ENCODE data around the gene CHRNB1. TPM values are rescaled to one million over a fixed set of nuclear protein-coding genes. Genes with fewer than 3 reads are reported as not detected.

The CHRNB1 gene
- total and polyA plus RNA-seq, 11 donors: 8.2 to 27.3 (median 11.2) TPM

DNA sequence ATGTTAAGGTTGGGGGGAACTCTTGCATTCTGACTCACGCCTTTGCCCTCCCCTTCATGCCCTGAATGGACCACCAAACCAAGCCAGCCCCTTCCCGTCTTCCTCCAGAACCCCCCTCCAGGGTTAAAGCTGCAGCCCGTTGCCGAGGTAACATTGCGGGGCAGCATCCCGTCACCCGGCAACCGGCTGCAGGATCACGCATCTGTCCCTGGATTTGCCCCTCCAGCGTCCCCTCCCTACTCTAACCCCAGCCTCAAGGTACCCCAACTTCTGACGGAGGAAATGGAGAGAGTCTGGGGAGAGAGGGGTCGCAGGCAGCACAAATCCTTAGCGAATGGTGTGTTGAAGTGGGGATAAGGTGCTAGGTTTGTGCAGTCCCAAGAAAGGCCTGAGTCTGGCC, 37.8 kb upstream of the CHRNB1 start:
- no peak for TF ChIP-seq POLR2A (IDR thresholded peaks at IDR 0.05)
- TF ChIP-seq, protein P1, sequence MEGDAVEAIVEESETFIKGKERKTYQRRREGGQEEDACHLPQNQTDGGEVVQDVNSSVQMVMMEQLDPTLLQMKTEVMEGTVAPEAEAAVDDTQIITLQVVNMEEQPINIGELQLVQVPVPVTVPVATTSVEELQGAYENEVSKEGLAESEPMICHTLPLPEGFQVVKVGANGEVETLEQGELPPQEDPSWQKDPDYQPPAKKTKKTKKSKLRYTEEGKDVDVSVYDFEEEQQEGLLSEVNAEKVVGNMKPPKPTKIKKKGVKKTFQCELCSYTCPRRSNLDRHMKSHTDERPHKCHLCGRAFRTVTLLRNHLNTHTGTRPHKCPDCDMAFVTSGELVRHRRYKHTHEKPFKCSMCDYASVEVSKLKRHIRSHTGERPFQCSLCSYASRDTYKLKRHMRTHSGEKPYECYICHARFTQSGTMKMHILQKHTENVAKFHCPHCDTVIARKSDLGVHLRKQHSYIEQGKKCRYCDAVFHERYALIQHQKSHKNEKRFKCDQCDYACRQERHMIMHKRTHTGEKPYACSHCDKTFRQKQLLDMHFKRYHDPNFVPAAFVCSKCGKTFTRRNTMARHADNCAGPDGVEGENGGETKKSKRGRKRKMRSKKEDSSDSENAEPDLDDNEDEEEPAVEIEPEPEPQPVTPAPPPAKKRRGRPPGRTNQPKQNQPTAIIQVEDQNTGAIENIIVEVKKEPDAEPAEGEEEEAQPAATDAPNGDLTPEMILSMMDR (IDR thresholded peaks at IDR 0.05): no peak
- ATAC-seq (no peak), DNase-seq (no peak)
- Histone ChIP-seq H3K9me3 (no peaks in the 10 kb centered on the region), H3K27me3 (peaks cover 0 to 5% (median 0%) of the 10 kb centered on the region in 9 donors), H3K4me1 (peaks cover 5 to 30% (median 15%) of the 10 kb centered on the region in 12 donors), H3K4me3 (no peak overlapping the region), H3K36me3 (peaks cover 0 to 16% (median 0%) of the 10 kb centered on the region in 9 donors), H3K27ac (no peak overlapping the region)
- 85 to 90% (median 87%) methylated on average over 13 of the region's 13 CpGs for WGBS, 4 donors
- intact Hi-C loops (cut with DNase I): loop anchor here in 1 of 10 donors (2.0 kb wide), 1 partner anchor 28 kb away; the partner anchor contains the start of gene TMEM102

DNA sequence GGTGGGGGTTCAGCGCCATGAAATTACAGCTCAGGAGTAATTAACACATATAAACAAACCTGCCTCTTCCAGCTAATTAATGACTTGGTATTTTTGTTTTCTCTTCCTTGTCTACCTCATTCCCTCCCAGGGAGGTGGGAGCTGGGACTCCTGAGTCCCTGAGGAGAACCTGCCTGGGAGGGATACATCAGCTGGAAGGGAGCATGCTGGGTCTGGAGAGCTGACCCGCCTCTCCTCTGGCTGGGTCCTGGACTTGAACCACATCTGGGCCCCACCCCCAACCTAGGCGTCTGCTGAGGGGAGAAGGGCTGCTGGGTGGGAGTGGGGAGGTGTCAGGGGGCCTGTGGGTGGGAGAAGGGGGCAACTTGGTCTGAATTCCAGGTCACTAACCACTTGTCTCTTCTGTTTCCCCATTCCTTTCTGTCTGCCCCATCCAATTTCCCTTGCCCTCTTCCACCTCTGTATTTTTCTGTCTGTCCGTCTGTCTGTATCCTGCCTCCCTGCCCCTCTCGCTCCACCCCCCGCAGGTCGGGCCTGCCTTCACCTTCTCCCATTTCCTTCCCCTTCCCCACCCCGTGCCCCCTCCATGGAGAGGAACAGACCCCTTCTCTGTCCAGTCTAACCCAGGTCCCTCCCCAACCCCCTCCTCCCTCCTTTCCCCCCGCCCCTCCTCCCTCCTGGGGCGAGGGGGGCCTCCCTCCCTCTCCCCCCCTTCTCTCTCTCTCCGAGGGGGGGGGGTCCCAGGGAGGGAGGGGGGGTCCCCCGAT, 37.2 kb upstream of the CHRNB1 start, which contains the start of gene NLGN2:
NLGN2 (plus strand) TSS at position 361 of the 767 bp plus-strand sequence. CDS start 411 bp downstream, outside the sequence.
- TF ChIP-seq, protein P1 (IDR thresholded peaks at IDR 0.05): no peak
- TF ChIP-seq POLR2A (IDR thresholded peaks at IDR 0.05): no peak
- H3K9me3 ChIP-seq: no peaks in the 10 kb centered on the region
- 51 to 63% (median 58%) methylated on average over 11 to 12 of the region's 12 CpGs for WGBS, 4 donors
- H3K4me3 ChIP-seq: no peak within 1 kb of the TSS
- H3K27me3 ChIP-seq: peaks cover 0 to 5% (median 0%) of the 10 kb centered on the region in 9 donors
- ATAC-seq: no peak
- no peak for DNase-seq
- intact Hi-C loops (cut with DNase I): loop anchor here in 1 of 10 donors (2.0 kb wide), 1 partner anchor 27 kb away; the partner anchor contains the start of gene TMEM102
- H3K4me1 ChIP-seq: peaks cover 4 to 24% (median 10%) of the 10 kb centered on the region in 12 donors
- H3K27ac ChIP-seq: no peak within 1 kb of the TSS
- H3K36me3 ChIP-seq: peaks cover 0 to 16% (median 0%) of the 10 kb centered on the region in 9 donors

DNA sequence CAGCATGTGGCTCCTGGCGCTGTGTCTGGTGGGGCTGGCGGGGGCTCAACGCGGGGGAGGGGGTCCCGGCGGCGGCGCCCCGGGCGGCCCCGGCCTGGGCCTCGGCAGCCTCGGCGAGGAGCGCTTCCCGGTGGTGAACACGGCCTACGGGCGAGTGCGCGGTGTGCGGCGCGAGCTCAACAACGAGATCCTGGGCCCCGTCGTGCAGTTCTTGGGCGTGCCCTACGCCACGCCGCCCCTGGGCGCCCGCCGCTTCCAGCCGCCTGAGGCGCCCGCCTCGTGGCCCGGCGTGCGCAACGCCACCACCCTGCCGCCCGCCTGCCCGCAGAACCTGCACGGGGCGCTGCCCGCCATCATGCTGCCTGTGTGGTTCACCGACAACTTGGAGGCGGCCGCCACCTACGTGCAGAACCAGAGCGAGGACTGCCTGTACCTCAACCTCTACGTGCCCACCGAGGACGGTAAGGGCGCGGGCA, 36.6 kb upstream of the CHRNB1 start:
- peaks cover 0 to 18% (median 5%) of the 10 kb centered on the region in 12 donors for H3K4me1 ChIP-seq
- H3K27me3 ChIP-seq: peaks cover 0 to 5% (median 0%) of the 10 kb centered on the region in 9 donors
- no peaks in the 10 kb centered on the region for H3K9me3 ChIP-seq
- DNase-seq (no peak), ATAC-seq (no peak)
- 64 to 79% (median 74%) methylated on average over 24 to 58 of the region's 58 CpGs for WGBS, 4 donors
- no peak for TF ChIP-seq POLR2A (IDR thresholded peaks at IDR 0.05)
- TF ChIP-seq, protein P1 (IDR thresholded peaks at IDR 0.05): no peak
- intact Hi-C loops (cut with DNase I): no loop called here
- no peak overlapping the region for H3K4me3 ChIP-seq
- peaks cover 0 to 16% (median 0%) of the 10 kb centered on the region in 9 donors for H3K36me3 ChIP-seq
- H3K27ac ChIP-seq: no peak overlapping the region

DNA sequence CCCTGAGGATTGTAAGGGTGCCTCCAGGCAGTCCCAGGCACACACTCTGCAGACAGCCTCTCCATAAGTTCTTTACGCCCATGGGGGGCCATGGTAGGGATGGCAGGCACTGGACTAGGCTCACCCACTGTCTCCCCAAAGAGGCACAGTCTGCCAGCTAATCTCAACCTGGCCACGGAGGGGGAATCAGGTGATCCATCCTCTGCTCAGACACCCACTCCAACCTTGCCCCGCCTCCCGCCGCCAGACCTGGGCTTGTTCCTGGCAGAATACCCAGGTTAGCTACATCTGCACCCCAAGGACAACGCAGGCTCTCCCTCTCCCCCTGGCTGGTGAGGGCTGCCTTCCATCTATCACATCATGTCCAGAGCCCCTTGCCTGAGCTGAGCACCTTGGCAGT, 36.0 kb upstream of the CHRNB1 start:
- Histone ChIP-seq H3K27ac (no peak overlapping the region), H3K4me3 (no peak overlapping the region), H3K4me1 (peaks cover 0 to 17% (median 5%) of the 10 kb centered on the region in 12 donors), H3K27me3 (peaks cover 0 to 5% (median 0%) of the 10 kb centered on the region in 9 donors), H3K9me3 (no peaks in the 10 kb centered on the region), H3K36me3 (peaks cover 0 to 16% (median 0%) of the 10 kb centered on the region in 9 donors)
- ATAC-seq: no peak
- intact Hi-C loops (cut with DNase I): no loop called here
- TF ChIP-seq, protein P1 (IDR thresholded peaks at IDR 0.05): no peak
- TF ChIP-seq POLR2A (IDR thresholded peaks at IDR 0.05): no peak
- WGBS, 4 donors: 82 to 90% (median 85%) methylated on average over 6 of the region's 6 CpGs
- DNase-seq: no peak

All from heart left ventricle (tissue), 16 donors.